Measurements from ENCODE around the gene CFAP299.

GRCh38 chr4:80360084-80360483, 24.6 kb downstream of the CFAP299 start:
- TF ChIP-seq CTCF (IDR thresholded peaks at IDR 0.05; ENCODE audit: poor library complexity) (no peak), EZH2phosphoT487 (IDR thresholded peaks at IDR 0.05; ENCODE audit: low read depth, severe bottlenecking, unreplicated experiment) (no peak), EZH2 (IDR thresholded peaks at IDR 0.05; ENCODE audit: borderline replicate concordance) (no peak)
